ENCODE results near the gene C10orf62. TPM values are rescaled to one million over a fixed set of nuclear protein-coding genes. Genes with fewer than 3 reads are reported as not detected.

C10orf62 gene
- total RNA-seq, 1 experiment from 2014 or later: not detected

GRCh38 chr10:97640174-97640867 is 50.8 kb downstream of the C10orf62 start, which contains the start of gene PI4K2A:
Gene PI4K2A, plus strand, starts transcription at chr10:97640671. Its CDS starts 72 bp downstream, at chr10:97640743.
- DNase-seq: peak; percentile 99
- POLR2A ChIA-PET: interaction anchor here (1.2 to 2.1 kb wide), 2 partner anchors 24 to 47 kb away, joined by 5 to 29 read pairs; partner anchors contain the start of gene AVPI1
- H3K27ac Mint-ChIP-seq (ENCODE audit: unreplicated experiment): peak within 1 kb of the TSS; percentile 94
- peaks cover 6% of the 10 kb centered on the region; the same call in 1 of the 2 replicates for H3K4me1 ChIP-seq
- no TSS peak for BruUV-seq (replicated peaks)
- no peaks in the 10 kb centered on the region for H3K27me3 ChIP-seq (replicated peaks; ENCODE audit: control insufficient read depth, insufficient read depth, low read length)
- intact Hi-C loops (cut with micrococcal nuclease; ENCODE audit: unreplicated experiment): loop anchor here (1.0 kb wide), 2 partner anchors 24 to 47 kb away; partner anchors contain the start of gene AVPI1
- H3K27me3 Mint-ChIP-seq (ENCODE audit: insufficient read depth, unreplicated experiment): no peaks in the 10 kb centered on the region
- no peaks in the 10 kb centered on the region for H3K9me3 ChIP-seq
- no peaks in the 10 kb centered on the region for H3K9me3 Mint-ChIP-seq (ENCODE audit: unreplicated experiment)
- no peaks in the 10 kb centered on the region for H3K36me3 ChIP-seq (ENCODE audit: control insufficient read depth, insufficient read depth, low read length)
- peak within 1 kb of the TSS; percentile 99 for H3K4me3 Mint-ChIP-seq (ENCODE audit: unreplicated experiment)
- peak within 1 kb of the TSS; percentile 82 for H3K4me3 ChIP-seq (ENCODE audit: low read depth, low read length)
- peaks cover 25% of the 10 kb centered on the region for H3K36me3 Mint-ChIP-seq (ENCODE audit: insufficient read depth, unreplicated experiment)
- CTCF ChIA-PET: interaction anchor here (0.6 to 1.5 kb wide), 5 partner anchors 29 to 68 kb away, joined by 3 to 5 read pairs (median 3); partner anchors contain the start of genes ANKRD2 and AVPI1
- no peak for TF ChIP-seq CTCF (IDR thresholded peaks at IDR 0.05; ENCODE audit: insufficient read depth in 1 of 2, low read depth in 1 of 2, low read length in 1 of 2, severe bottlenecking in 1 of 2, unreplicated experiment in 1 of 2)
- peaks cover 12% of the 10 kb centered on the region for H3K4me1 Mint-ChIP-seq (ENCODE audit: low read depth, unreplicated experiment)

Other genes starting within 250 kb of the C10orf62 start
- 69.3 and 70.5 TPM in 2 replicates for gene RRP12, start 188.4 kb upstream of the C10orf62 start, total RNA-seq (2022)
- gene PGAM1, start 163.5 kb upstream of the C10orf62 start, total RNA-seq (2022): 412 and 462 TPM in 2 replicates
- gene EXOSC1, start 143.7 kb upstream of the C10orf62 start, total RNA-seq (2022): 77.5 and 84.7 TPM in 2 replicates
- gene ZDHHC16, start 143.5 kb upstream of the C10orf62 start, total RNA-seq (2022): 43.5 and 48.3 TPM in 2 replicates
- gene MMS19, start 91.3 kb upstream of the C10orf62 start, total RNA-seq (2022): 105 and 112 TPM in 2 replicates
- gene UBTD1, start 90.8 kb upstream of the C10orf62 start, total RNA-seq (2022): 11.4 and 11.7 TPM in 2 replicates
- gene ANKRD2, start 16.9 kb upstream of the C10orf62 start, total RNA-seq (2022): 0.23 TPM in 1 of 2 replicates, not detected in the other
- 0.50 and 0.67 TPM in 2 replicates for gene HOGA1, start 5.3 kb upstream of the C10orf62 start, total RNA-seq (2022)
- gene MORN4, start 43.8 kb downstream of the C10orf62 start, total RNA-seq (2022): 9.7 and 12.6 TPM in 2 replicates
- gene PI4K2A, start 51.0 kb downstream of the C10orf62 start, total RNA-seq (2022): 26.1 and 27.3 TPM in 2 replicates
- gene AVPI1, start 97.5 kb downstream of the C10orf62 start, total RNA-seq (2022): 16.1 and 17.1 TPM in 2 replicates
- 19.6 and 22.6 TPM in 2 replicates for gene MARVELD1, start 124.0 kb downstream of the C10orf62 start, total RNA-seq (2022)
- gene ZFYVE27, start 147.4 kb downstream of the C10orf62 start, total RNA-seq (2022): 41.3 and 41.6 TPM in 2 replicates
- gene SFRP5, start 182.3 kb downstream of the C10orf62 start, total RNA-seq (2022): 1.0 and 1.1 TPM in 2 replicates

All from Caco-2 (cell line).